Measurements from ENCODE around the gene SORBS2. TPM values are rescaled to one million over a fixed set of nuclear protein-coding genes. Genes with fewer than 3 reads are reported as not detected.

Gene SORBS2
- total RNA-seq, 1 donor from 2014 or later, result 1.1 TPM

DNA sequence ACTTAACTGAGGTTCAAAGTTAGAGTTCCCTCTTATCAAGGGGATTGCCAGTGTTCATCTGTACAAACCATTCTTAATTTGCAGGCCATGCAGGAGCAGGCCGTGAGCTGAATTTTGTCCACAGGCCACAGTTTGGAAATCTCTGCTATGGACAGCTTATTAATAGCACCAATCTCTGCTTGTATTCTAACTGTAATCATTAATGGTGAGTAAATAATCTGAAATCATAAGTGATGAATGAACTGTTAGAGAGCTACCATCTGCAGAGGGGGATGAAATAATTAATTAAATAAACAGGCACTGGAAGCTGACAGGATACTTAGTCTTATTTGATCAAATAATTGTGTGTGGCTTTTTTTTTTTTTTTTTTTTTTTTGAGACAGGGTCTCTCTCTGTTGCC, 228.2 kb downstream of the SORBS2 start:
- FAIRE-seq, result no peak
- H3K27me3 ChIP-seq (ENCODE audit: control insufficient read depth, insufficient read depth, low read length), result no peaks in the 10 kb centered on the region
- H3K4me3 ChIP-seq (ENCODE audit: low read depth, low read length), result no peak overlapping the region
- no peak for DNase-seq (ENCODE audit: low read depth)
- TF ChIP-seq CTCF (IDR thresholded peaks at IDR 0.05; ENCODE audit: insufficient read depth, low read length, severe bottlenecking), result no peak
- H3K36me3 ChIP-seq (ENCODE audit: control insufficient read depth, insufficient read depth, low read length), result no peaks in the 10 kb centered on the region

GRCh38 chr4:185582651-185583400, 229.2 kb downstream of the SORBS2 start:
- no peak for TF ChIP-seq CTCF (IDR thresholded peaks at IDR 0.05; ENCODE audit: insufficient read depth, low read length, severe bottlenecking)

GRCh38 chr4:185580699-185581098, 231.3 kb downstream of the SORBS2 start:
- Histone ChIP-seq H3K36me3 (ENCODE audit: control insufficient read depth, insufficient read depth, low read length) (no peaks in the 10 kb centered on the region), H3K4me3 (ENCODE audit: low read depth, low read length) (no peak overlapping the region), H3K27me3 (ENCODE audit: control insufficient read depth, insufficient read depth, low read length) (no peaks in the 10 kb centered on the region)
- no peak for TF ChIP-seq CTCF (IDR thresholded peaks at IDR 0.05; ENCODE audit: insufficient read depth, low read length, severe bottlenecking)
- DNase-seq (ENCODE audit: low read depth) (peak; percentile 49), FAIRE-seq (no peak)

More at GRCh38 chr4:185582651-185583400, 229.2 kb downstream of the SORBS2 start:
- Histone ChIP-seq H3K27me3 (ENCODE audit: control insufficient read depth, insufficient read depth, low read length) (no peaks in the 10 kb centered on the region), H3K4me3 (ENCODE audit: low read depth, low read length) (no peak overlapping the region), H3K36me3 (ENCODE audit: control insufficient read depth, insufficient read depth, low read length) (no peaks in the 10 kb centered on the region)
- DNase-seq (ENCODE audit: low read depth) (peak; percentile 17), FAIRE-seq (no peak)

- H3K36me3 ChIP-seq (ENCODE audit: control insufficient read depth, insufficient read depth, low read length), result no peaks in the 10 kb centered on the region
- TF ChIP-seq CTCF (IDR thresholded peaks at IDR 0.05; ENCODE audit: insufficient read depth, low read length, severe bottlenecking), result no peak
- DNase-seq (ENCODE audit: low read depth), result no peak
- no peak for FAIRE-seq
- H3K27me3 ChIP-seq (ENCODE audit: control insufficient read depth, insufficient read depth, low read length), result no peaks in the 10 kb centered on the region
- no peak overlapping the region for H3K4me3 ChIP-seq (ENCODE audit: low read depth, low read length)
Observed at GRCh38 chr4:185578284-185578683, 233.7 kb downstream of the SORBS2 start.

DNA sequence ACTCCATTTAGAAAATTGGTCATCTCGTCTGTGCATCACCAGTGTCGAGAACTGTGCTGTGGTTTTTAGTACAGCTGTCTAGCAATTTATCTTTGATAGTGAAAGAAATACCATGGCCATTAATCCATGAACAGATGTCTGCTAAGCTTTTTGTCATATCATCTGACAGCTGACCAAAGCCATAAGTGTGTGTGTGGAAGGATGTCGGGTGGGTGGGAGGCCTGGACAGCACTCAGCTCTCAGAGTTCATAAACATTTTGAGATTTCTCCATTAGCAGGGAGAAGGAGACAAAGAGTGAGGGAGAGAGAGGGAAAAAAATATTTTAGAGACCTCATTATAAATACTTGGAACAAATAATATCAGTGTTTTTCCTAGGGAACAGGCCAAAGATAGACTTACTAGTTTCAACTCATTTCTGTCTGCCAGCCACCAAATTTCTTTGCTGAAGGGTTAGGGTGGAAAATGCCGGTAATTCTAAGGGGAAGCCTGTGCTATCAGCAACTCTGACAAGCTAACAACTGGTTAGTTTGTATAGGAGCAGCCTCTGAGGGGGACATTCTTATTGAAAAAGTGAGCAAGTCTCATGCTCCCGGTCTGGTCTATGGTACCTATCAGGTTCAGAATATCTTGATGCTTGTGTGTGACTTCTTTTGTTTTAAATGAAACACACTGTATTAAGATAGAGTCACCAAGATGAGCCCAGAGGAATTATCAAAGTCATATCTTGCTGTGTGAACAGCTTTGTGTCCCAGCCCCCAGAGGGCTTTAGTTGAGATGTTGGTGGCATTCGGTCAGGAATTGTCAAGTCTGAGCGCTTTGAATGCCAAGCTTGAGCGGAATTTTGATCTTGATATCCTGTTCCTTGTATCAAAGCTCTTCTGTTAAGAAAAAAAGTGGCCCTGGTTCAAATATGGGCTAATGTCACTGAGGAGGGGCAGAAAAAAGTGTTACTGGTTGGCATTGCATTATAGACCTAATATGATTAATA, 234.7 kb downstream of the SORBS2 start:
- no peak for TF ChIP-seq CTCF (IDR thresholded peaks at IDR 0.05; ENCODE audit: insufficient read depth, low read length, severe bottlenecking)
- no peaks in the 10 kb centered on the region for H3K27me3 ChIP-seq (ENCODE audit: control insufficient read depth, insufficient read depth, low read length)
- FAIRE-seq (no peak), DNase-seq (ENCODE audit: low read depth) (no peak)
- no peak overlapping the region for H3K4me3 ChIP-seq (ENCODE audit: low read depth, low read length)
- no peaks in the 10 kb centered on the region for H3K36me3 ChIP-seq (ENCODE audit: control insufficient read depth, insufficient read depth, low read length)
